Measurements from ENCODE around the gene MKKS.

Gene MKKS

DNA sequence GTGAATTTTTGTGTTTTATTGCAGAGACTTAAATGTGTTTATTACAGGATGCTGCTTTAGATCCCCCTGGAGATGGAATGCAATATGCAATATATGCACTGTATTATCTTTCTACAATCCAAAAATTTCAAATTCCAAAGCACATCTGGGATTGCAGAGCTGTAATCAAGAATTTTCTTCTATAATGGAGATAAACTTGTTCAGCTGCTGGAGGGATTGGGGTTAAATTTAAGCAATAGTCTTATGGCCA, 66.4 kb downstream of the MKKS start:
- FAIRE-seq, result no peak

DNA sequence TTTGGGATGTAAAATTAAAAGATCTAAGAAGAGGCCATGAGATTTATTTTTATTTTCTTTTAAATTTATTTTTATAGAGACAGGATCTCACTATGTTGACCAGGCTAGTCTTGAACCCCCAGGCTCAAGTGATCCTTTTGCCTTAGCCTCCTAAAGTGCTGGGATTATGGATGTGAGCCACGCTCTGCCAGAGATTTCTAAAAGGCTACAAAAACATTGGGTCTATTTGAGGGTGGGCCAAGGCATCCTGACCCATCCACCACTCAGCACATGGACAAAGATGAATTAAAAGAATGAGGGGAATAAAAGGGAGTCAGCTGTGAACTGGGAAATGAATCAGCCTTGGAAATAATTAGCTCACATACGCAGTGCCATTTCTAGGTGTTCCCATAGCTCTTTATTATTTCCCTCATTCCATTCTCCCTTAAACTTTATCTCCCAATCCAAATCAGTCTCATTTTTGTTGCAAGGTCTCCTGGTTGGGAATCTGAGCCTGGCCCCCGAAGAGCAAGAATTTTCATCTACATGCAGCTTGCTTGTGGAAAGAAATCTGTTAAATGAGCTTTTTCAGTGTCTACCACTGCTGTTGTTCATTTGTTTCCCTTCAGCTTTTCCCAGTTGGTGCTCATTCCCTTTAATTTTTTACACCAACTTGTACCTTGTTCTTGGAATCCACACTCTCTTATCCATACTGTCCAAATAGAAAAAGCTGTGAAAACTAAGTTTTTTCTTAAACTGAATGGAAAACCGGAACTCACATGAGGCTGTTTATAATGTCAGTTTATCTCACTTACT, 66.9 kb downstream of the MKKS start:
- FAIRE-seq, result no peak

DNA sequence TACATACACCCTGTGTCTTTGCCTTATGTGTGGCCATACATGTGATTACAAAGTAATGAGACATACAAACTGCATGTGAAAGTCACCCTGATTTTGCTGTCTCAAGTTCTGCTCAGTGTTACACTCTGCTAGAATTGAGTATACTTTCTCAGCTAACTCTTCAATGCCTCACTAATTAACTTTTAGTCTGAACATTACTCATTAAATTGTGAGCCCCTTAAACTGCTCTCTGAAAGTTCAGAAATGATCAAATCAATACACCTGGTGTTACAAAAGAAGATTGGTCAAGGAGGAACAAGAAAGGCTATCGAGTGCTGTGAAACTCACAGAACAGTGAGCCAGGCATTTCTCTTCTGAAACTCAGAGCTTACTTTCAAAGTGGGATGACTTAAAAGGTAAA, 71.3 kb downstream of the MKKS start:
- FAIRE-seq, result no peak

DNA sequence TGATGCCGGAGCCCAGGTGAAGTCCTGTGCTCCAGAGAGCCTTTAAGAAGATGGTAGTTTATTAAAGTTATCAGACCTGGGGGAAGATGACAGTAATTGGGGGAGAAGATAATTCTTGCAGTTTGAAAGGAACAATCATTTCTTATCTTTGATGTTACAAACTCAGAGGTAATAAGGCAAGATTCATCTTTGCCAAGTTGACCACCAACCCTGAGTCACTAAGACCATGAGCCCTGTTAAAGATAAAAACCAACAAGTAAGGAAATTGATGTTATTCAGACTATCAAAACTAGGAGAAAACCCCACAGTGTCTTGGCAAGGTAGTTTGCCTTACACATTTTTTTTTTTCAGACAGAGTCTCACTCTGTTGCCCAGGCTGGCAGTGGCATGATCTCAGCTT, 73.1 kb downstream of the MKKS start:
- no peak for FAIRE-seq

DNA sequence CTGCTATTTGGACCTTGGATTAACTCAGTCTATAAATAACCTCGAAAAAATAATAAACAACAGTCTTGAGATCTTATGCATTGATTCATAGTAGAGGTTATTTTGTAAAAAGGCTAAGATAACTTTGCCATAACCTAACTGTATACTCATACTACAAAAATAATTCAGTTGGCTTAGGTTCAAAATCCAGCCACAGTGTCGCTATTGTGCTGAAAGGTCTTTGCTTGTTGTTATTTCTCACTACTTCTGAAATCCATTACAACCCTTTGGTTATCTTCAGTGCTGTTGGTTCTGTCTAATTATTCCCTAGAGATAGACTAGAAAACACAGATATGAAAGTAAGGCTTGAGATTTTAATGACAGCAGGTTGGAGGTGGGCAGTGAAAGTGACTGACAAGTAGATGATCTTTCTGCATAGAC, 74.4 kb downstream of the MKKS start:
- no peak for FAIRE-seq

DNA sequence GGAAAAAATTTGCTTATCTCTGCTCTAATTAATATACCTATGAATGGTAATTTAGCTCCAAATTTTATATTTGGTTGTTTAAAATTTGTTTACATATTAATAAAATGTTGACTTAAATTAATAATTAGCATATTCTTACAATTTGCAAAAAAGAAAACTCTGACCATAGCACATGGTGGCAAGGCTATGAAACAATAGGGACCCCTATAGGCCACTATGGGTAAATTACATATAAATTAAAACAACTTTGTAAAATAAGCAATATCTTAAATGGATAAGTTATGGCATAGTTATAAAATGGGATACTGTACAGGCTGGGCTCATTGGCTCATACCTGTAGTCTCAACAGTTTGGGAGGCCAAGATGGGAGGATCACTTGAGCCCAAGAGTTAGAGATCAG, 76.0 kb downstream of the MKKS start:
- peak; percentile 29 for FAIRE-seq

DNA sequence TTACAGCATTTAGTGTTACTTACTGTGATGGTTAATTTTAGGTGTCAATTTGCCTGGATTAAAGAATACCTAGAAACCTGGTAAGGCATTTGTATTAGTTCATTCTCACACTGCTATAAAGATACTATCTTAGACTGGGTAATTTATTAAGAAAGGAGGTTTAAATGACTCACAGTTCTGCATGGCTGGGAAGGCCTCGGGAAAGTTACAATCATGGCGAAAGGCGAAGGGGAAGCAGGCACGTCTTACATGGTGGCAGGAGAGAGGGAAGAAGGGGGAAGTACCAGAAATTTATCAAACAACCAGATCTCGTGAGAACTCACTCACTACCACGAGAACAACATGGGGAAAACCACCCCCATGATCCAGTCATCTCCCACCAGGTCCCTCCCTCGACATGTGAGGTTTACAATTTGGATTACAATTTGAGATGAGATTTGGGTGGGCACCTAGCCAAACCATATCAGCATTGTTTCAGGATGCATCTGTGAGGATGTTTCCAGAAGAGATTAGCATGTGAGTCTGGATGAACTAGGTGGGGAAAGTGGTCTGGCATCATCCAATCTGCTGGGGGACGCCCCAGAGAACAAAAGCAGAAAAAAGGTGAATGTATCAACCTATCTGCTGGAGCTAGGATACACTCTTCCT, 76.8 kb downstream of the MKKS start:
- no peak for FAIRE-seq

DNA sequence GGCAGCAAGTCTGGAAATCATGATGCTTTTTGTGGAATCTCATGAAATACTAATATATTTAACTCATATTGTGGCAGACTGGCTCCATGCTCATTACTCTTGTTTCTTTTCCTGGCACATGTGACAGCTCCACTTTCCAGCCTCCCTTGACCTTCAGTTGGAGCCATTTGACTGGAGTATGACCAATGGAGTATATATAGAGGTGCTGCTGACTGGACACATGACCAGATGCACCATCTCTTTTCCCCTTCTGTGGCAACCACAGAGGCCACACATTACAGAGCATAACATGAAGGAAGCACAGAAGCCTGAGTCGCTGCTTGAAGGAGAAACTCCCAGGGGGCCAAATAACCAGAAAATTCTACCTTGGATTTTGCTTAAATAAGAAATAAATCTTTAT, 77.4 kb downstream of the MKKS start:
- no peak for FAIRE-seq

DNA sequence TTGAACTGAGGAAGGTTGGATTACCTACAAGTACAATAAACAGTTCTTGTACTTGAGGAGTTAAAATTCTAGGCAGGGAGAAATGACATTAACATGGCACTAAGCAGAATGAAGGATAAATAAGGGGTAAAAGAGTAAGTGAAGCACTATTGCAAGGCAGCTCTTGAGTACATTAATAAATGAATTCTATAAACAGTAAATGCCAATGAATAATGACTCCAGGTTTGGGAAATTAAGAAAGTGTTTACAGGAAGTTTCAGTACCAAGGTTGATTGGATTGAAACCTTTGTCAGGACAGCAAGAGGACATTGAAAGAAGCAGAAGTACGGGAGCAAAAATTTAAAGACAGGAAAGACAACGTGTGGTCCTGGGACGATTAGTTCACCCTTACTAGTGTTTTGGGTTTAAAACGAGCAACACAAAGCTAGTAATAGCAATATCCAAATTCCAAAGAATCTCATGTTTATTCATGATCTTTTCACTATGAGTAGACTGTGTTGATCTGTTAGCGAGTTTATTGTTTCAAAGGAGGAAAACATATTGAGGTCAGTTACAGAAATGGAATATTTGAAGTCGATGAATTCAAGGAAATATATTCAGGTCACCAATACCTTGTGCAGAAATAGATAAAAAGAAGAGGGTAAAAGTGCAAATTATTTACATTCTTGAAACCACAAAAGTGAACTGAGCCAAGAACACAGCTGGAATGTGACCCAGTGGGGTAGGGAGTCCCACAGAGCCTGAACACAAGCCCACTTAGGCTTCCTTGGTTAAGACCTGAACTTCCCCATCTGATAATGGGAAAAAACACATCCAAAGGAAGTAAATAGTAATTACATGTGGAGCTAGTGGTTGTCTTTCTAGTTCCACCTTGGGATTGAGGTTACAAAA, 80.8 kb downstream of the MKKS start:
- no peak for FAIRE-seq

Measured in TTC549 (cell line).